NT2/D1 (cell line): ENCODE results near the gene DYNC1LI1.

Experiments used
- SUZ12 ChIP-seq: IDR thresholded peaks from 2 replicates; pipeline ENCODE4 v1.6.1; 2011; ENCODE audit not compliant: insufficient read length, insufficient read depth; ENCODE audit errors: extremely low read depth
- ZNF274 ChIP-seq: IDR thresholded peaks from 2 replicates; pipeline ENCODE4 v1.6.1; 2011; ENCODE audit warnings: mild to moderate bottlenecking, low read depth, low read length

GRCh38 chr3:32613183-32613582 is 42.5 kb upstream of the DYNC1LI1 start:
- no peak for TF ChIP-seq ZNF274
- no peak for TF ChIP-seq SUZ12
